Effector CD8-positive, alpha-beta T cell (primary cell): ENCODE data around the gene TBXAS1.
"Not testable (repeated sequence)": the region's sequence is repeated elsewhere in the genome, so short reads cannot be mapped to it uniquely, and the experiment has no call there.

Experiments used
- DNase-seq: peaks from one replicate; lab custom pipeline; 2025; lab: John Stamatoyannopoulos, UW

TBXAS1 gene

GRCh38 chr7:139889186-139889871 lies 60.3 kb downstream of the TBXAS1 start:
- DNase-seq = no peak

GRCh38 chr7:139893461-139893860 lies 64.4 kb downstream of the TBXAS1 start:
- no peak for DNase-seq

GRCh38 chr7:139893999-139894398 lies 64.9 kb downstream of the TBXAS1 start:
- DNase-seq = no peak

- no peak for DNase-seq
Observed at GRCh38 chr7:139895141-139895829, 66.2 kb downstream of the TBXAS1 start.

GRCh38 chr7:139896288-139896687 lies 67.2 kb downstream of the TBXAS1 start:
- DNase-seq = no peak

GRCh38 chr7:139896831-139897230 lies 67.8 kb downstream of the TBXAS1 start:
- no peak for DNase-seq

- no peak for DNase-seq
Observed at GRCh38 chr7:139897422-139898090, 68.5 kb downstream of the TBXAS1 start.

GRCh38 chr7:139898483-139898882 lies 69.4 kb downstream of the TBXAS1 start:
- no peak for DNase-seq

- no peak for DNase-seq
Observed at GRCh38 chr7:139899328-139899955, 70.4 kb downstream of the TBXAS1 start.

- DNase-seq = no peak
Observed at GRCh38 chr7:139900326-139900725, 71.3 kb downstream of the TBXAS1 start.

- no peak for DNase-seq
Observed at GRCh38 chr7:139901056-139901795, 72.2 kb downstream of the TBXAS1 start.

GRCh38 chr7:139901901-139902300 lies 72.8 kb downstream of the TBXAS1 start:
- DNase-seq = no peak

- DNase-seq = no peak
Observed at GRCh38 chr7:139902436-139903102, 73.5 kb downstream of the TBXAS1 start.

- not testable (repeated sequence) for DNase-seq
Observed at GRCh38 chr7:139903103-139903477, 74.0 kb downstream of the TBXAS1 start.

- DNase-seq = no peak
Observed at GRCh38 chr7:139906879-139907278, 77.8 kb downstream of the TBXAS1 start.

- DNase-seq = no peak
Observed at GRCh38 chr7:139908792-139909191, 79.7 kb downstream of the TBXAS1 start.

GRCh38 chr7:139909379-139910050 lies 80.5 kb downstream of the TBXAS1 start:
- no peak for DNase-seq

GRCh38 chr7:139913021-139913844 lies 84.2 kb downstream of the TBXAS1 start:
- DNase-seq = no peak

GRCh38 chr7:139913845-139914135 lies 84.7 kb downstream of the TBXAS1 start:
- no peak for DNase-seq
